HCT116 (cell line): ENCODE data around the gene ITPRIPL1. TPM values are rescaled to one million over a fixed set of nuclear protein-coding genes. Genes with fewer than 3 reads are reported as not detected.

ENCODE experiments used
- ATAC-seq: fragments of 200-7000 bp; cut with Tn5 transposase; 2 replicates; pipeline ENCODE4 v1.9.1; 2020; ENCODE audit warnings: mild to moderate bottlenecking, moderate library complexity
- BruUV-seq: library from RNA; stranded (reverse); fragments of 400-500 nt; replicated peaks from 2 replicates; lab custom pipeline; 2021; lab: Mats Ljungman, UMichigan
- CTCF ChIA-PET: fragments of 300-600 bp; sonication (Branson Sonifier 250); formaldehyde crosslinking; loops from one replicate; lab custom pipeline; 2021; ENCODE audit warnings: antibody characterized with exemption; lab: Charles Lee
- POLR2A ChIA-PET: fragments of 300-600, 350-600 bp; sonication (Branson Sonifier 250); formaldehyde crosslinking; loops from one replicate; lab custom pipeline; 2021; ENCODE audit warnings: antibody characterized with exemption; lab: Charles Lee
- RAD21 ChIA-PET, 2 experiments: fragments of 300-600 bp; sonication (Branson Sonifier 250); formaldehyde crosslinking; loops; one replicate each; lab custom pipeline; 2023; ENCODE audit warnings: low total read pairs in 2 of 2; ENCODE audit not compliant: uncharacterized antibody in 2 of 2, unreplicated experiment in 2 of 2, low non-redundant PET in 1 of 2; lab: Charles Lee
- DNase-seq: peaks from one replicate; pipeline ENCODE4 v3.0.0-alpha.2; 2010; ENCODE audit warnings: low read depth, low spot score
- H2AFZ ChIP-seq: fragments of 200-600 bp; shearing (Covaris generic), sonication (generic); 2 replicates; pipeline ENCODE4 v1.6.1; 2017; ENCODE audit warnings: low read depth, mixed run types, mixed read lengths, antibody characterized with exemption, low read length; ENCODE audit not compliant: poor library complexity, severe bottlenecking
- H3K27ac ChIP-seq: 2 replicates; pipeline ENCODE4 v1.5.1; 2012; ENCODE audit warnings: low read depth, low read length
- H3K27me3 ChIP-seq: fragments of 200-600 bp; sonication (generic); 2 replicates; pipeline ENCODE4 v1.6.1; 2016; ENCODE audit warnings: mixed run types, low read length, mixed read lengths; ENCODE audit not compliant: insufficient read depth
- H3K36me3 ChIP-seq, 2 experiments: fragments of 200-500 bp in 1 of 2; fragments of 200-600 bp in 1 of 2; sonication (Bioruptor generic) in 1 of 2; sonication (generic) in 1 of 2; 2 replicates each; pipeline versions ENCODE4 v1.5.1 to v1.6.1; 2014 to 2016; ENCODE audit warnings: low read length in 2 of 2, inconsistent platforms in 1 of 2, mixed read lengths in 1 of 2, mixed run types in 1 of 2; ENCODE audit not compliant: insufficient read depth in 2 of 2, control insufficient read depth in 1 of 2
- H3K4me1 ChIP-seq, 2 experiments: fragments of 200-600 bp in 1 of 2; sonication (generic) in 1 of 2; 2 replicates each; pipeline versions ENCODE4 v1.5.1 to v1.6.1; 2012 to 2017; ENCODE audit warnings: low read length in 2 of 2, inconsistent platforms in 1 of 2, mild to moderate bottlenecking in 1 of 2, mixed read lengths in 1 of 2, mixed run types in 1 of 2, moderate library complexity in 1 of 2; ENCODE audit not compliant: insufficient read depth in 2 of 2, control insufficient read depth in 1 of 2
- H3K4me2 ChIP-seq: fragments of 200-600 bp; sonication (generic); 2 replicates; pipeline ENCODE4 v1.6.1; 2017; ENCODE audit warnings: mixed run types, low read length, mixed read lengths
- H3K4me3 ChIP-seq, 2 experiments: fragments of 200-600 bp in 1 of 2; sonication (generic) in 1 of 2; replicated peaks in 1 of 2; 2 replicates each; pipeline ENCODE4 v1.5.1; 2011 to 2016; ENCODE audit warnings: low read length in 2 of 2, control low read depth in 1 of 2, low read depth in 1 of 2, mild to moderate bottlenecking in 1 of 2, mixed read lengths in 1 of 2, mixed run types in 1 of 2
- H3K79me2 ChIP-seq: fragments of 200-600 bp; sonication (generic); 2 replicates; pipeline ENCODE4 v1.6.1; 2017; ENCODE audit warnings: mild to moderate bottlenecking, mixed run types, low read length, moderate library complexity, mixed read lengths; ENCODE audit not compliant: insufficient read depth
- H3K9ac ChIP-seq: fragments of 200-600 bp; sonication (generic); 2 replicates; pipeline ENCODE4 v1.6.1; 2016; ENCODE audit warnings: low read length, mixed read lengths
- H3K9me2 ChIP-seq: fragments of 200-600 bp; sonication (generic), shearing (Covaris generic); 2 replicates; pipeline ENCODE4 v1.6.1; 2017; ENCODE audit warnings: mixed run types, mild to moderate bottlenecking, moderate library complexity; ENCODE audit not compliant: insufficient read depth
- H3K9me3 ChIP-seq, 2 experiments: fragments of 200-500 bp in 1 of 2; fragments of 200-600 bp in 1 of 2; sonication (Bioruptor generic) in 1 of 2; sonication (generic) in 1 of 2; 2 replicates each; pipeline ENCODE4 v1.6.1; 2014 to 2017; ENCODE audit warnings: low read length in 2 of 2, mixed read lengths in 2 of 2, inconsistent platforms in 1 of 2, low read depth in 1 of 2, mild to moderate bottlenecking in 1 of 2, mixed run types in 1 of 2, moderate library complexity in 1 of 2; ENCODE audit not compliant: control insufficient read depth in 1 of 2, insufficient read depth in 1 of 2
- H4K20me1 ChIP-seq: fragments of 200-600 bp; sonication (generic), shearing (Covaris generic); 2 replicates; pipeline ENCODE4 v1.6.1; 2017; ENCODE audit warnings: mixed run types, mild to moderate bottlenecking, moderate library complexity; ENCODE audit not compliant: insufficient read depth
- CEBPB ChIP-seq: IDR thresholded peaks from 2 replicates; pipeline ENCODE4 v1.6.1; 2012; ENCODE audit warnings: low read depth
- CTCF ChIP-seq, 3 experiments: fragments of 200-600 bp in 1 of 3; sonication (generic) in 1 of 3; IDR thresholded peaks in 2 of 3; conservative IDR thresholded peaks in 1 of 3; 2 replicates each; pipeline ENCODE4 v1.5.1; 2012 to 2017; ENCODE audit warnings: low read depth in 2 of 3, low read length in 2 of 3, antibody characterized with exemption in 1 of 3, borderline replicate concordance in 1 of 3, control low read depth in 1 of 3, mild to moderate bottlenecking in 1 of 3, mixed read lengths in 1 of 3, mixed run types in 1 of 3, moderate library complexity in 1 of 3; ENCODE audit not compliant: insufficient read depth in 1 of 3
- EGR1 ChIP-seq: IDR thresholded peaks from 2 replicates; pipeline ENCODE4 v1.6.1; 2012; ENCODE audit warnings: low read depth
- ELF1 ChIP-seq: IDR thresholded peaks from 2 replicates; pipeline ENCODE4 v1.6.1; 2012; ENCODE audit warnings: low read depth, borderline replicate concordance
- FOSL1 ChIP-seq: IDR thresholded peaks from 2 replicates; pipeline ENCODE4 v1.6.1; 2012; ENCODE audit warnings: low read depth
- JUND ChIP-seq: IDR thresholded peaks from 2 replicates; pipeline ENCODE4 v1.6.1; 2012
- RAD21 ChIP-seq: IDR thresholded peaks from 2 replicates; pipeline ENCODE4 v1.6.1; 2012; ENCODE audit warnings: low read depth, mild to moderate bottlenecking
- REST ChIP-seq: IDR thresholded peaks from 2 replicates; pipeline ENCODE4 v1.6.1; 2012; ENCODE audit warnings: low read depth
- ZBTB33 ChIP-seq: IDR thresholded peaks from 2 replicates; pipeline ENCODE4 v1.6.1; 2011; ENCODE audit warnings: mild to moderate bottlenecking, low read length, moderate library complexity; ENCODE audit not compliant: insufficient replicate concordance; ENCODE audit errors: extremely low read depth
- ZFX ChIP-seq: fragments of 450-650 bp; IDR thresholded peaks from 2 replicates; pipeline ENCODE4 v1.6.1; 2017
- intact Hi-C: fragments of 100-400 bp; cut with micrococcal nuclease; formaldehyde crosslinking; loops from 2 replicates; pipeline ENCODE4 v1.10.0; 2022
- total RNA-seq: library from RNA; stranded (reverse); gene quantifications from one replicate; pipeline ENCODE4 v1.2.1, GENCODE V29; 2021; ENCODE audit not compliant: unreplicated experiment

The ITPRIPL1 gene
- total RNA-seq, 1 experiment from 2014 or later: 12.4 TPM

- ChIA-PET RAD21 (no interaction called here), CTCF (no interaction called here), POLR2A (no interaction called here)
- no peak overlapping the region for H3K4me3 ChIP-seq
- DNase-seq (no peak), ATAC-seq (no peak)
- H3K27ac ChIP-seq: no peak overlapping the region
- no peak overlapping the region for H3K9ac ChIP-seq
- H3K79me2 ChIP-seq: no peaks in the 10 kb centered on the region
- H4K20me1 ChIP-seq: no peaks in the 10 kb centered on the region
- peaks cover 92 to 94% of the 10 kb centered on the region in 2 experiments for H3K36me3 ChIP-seq
- intact Hi-C loops: no loop called here
- no peak overlapping the region for H3K4me2 ChIP-seq
- H2AFZ ChIP-seq: no peak overlapping the region
- H3K27me3 ChIP-seq: no peaks in the 10 kb centered on the region
- BruUV-seq: no TSS peak
- no peaks in the 10 kb centered on the region for H3K9me3 ChIP-seq
- TF ChIP-seq ELF1: no peak
- TF ChIP-seq EGR1: no peak
- TF ChIP-seq CEBPB: no peak
- no peak for TF ChIP-seq REST
- TF ChIP-seq FOSL1: no peak
- H3K9me2 ChIP-seq: no peaks in the 10 kb centered on the region
- H3K4me1 ChIP-seq: no peaks in the 10 kb centered on the region
Measured at GRCh38 chr2:96287273-96287856, 37.8 kb upstream of the ITPRIPL1 start.

GRCh38 chr2:96291751-96292150, 33.4 kb upstream of the ITPRIPL1 start:
- Histone ChIP-seq H3K27me3 (no peaks in the 10 kb centered on the region), H2AFZ (no peak overlapping the region), H3K4me1 (no peaks in the 10 kb centered on the region), H3K79me2 (no peaks in the 10 kb centered on the region; the same call in 1 of the 2 replicates), H3K9me2 (no peaks in the 10 kb centered on the region), H3K27ac (no peak overlapping the region), H3K36me3 (peaks cover 86 to 88% of the 10 kb centered on the region in 2 experiments), H3K4me2 (no peak overlapping the region), H3K4me3 (no peak overlapping the region), H4K20me1 (no peaks in the 10 kb centered on the region), H3K9me3 (no peaks in the 10 kb centered on the region), H3K9ac (no peak overlapping the region)
- ATAC-seq: no peak
- TF ChIP-seq ZFX (no peak), ZBTB33 (no peak), CEBPB (no peak), RAD21 (no peak), JUND (no peak), CTCF (IDR thresholded peaks at IDR 0.05 in 2 of 3, conservative IDR thresholded peaks at IDR 0.05 in 1 of 3; ENCODE audit: borderline replicate concordance in 1 of 3, insufficient read depth in 1 of 3, low read depth in 2 of 3, low read length in 2 of 3) (no peak)
- no TSS peak for BruUV-seq
- ChIA-PET CTCF (no interaction called here), RAD21 (no interaction called here), POLR2A (no interaction called here)
- intact Hi-C loops: no loop called here
- no peak for DNase-seq
